GM19240 (cell line): ENCODE results near the gene ZFP62.
"Not testable (repeated sequence)": the region's sequence is repeated elsewhere in the genome, so short reads cannot be mapped to it uniquely, and the experiment has no call there.

Source experiments
- DNase-seq: peaks from one replicate; pipeline ENCODE4 v3.0.0; 2011; ENCODE audit warnings: low spot score; ENCODE audit not compliant: insufficient read length

The ZFP62 gene

GRCh38 chr5:180830253-180831138 lies 30.6 kb downstream of the ZFP62 start:
- DNase-seq: peak; percentile 39

- no peak for DNase-seq
These were observed 31.4 kb downstream of the ZFP62 start for GRCh38 chr5:180829726-180830125.

GRCh38 chr5:180828756-180829531 lies 32.1 kb downstream of the ZFP62 start:
- DNase-seq: not testable (repeated sequence)

GRCh38 chr5:180827374-180827773 lies 33.7 kb downstream of the ZFP62 start:
- DNase-seq: not testable (repeated sequence)

GRCh38 chr5:180825768-180826525 lies 35.1 kb downstream of the ZFP62 start:
- no peak for DNase-seq

GRCh38 chr5:180824630-180825476 lies 36.2 kb downstream of the ZFP62 start:
- DNase-seq: no peak

GRCh38 chr5:180823940-180824629 lies 37.0 kb downstream of the ZFP62 start:
- no peak for DNase-seq

- DNase-seq: no peak
These were observed 37.7 kb downstream of the ZFP62 start for GRCh38 chr5:180823346-180823745.

- no peak for DNase-seq
These were observed 39.5 kb downstream of the ZFP62 start for GRCh38 chr5:180821538-180821937.

GRCh38 chr5:180820788-180821321 lies 40.2 kb downstream of the ZFP62 start:
- DNase-seq: no peak

- DNase-seq: no peak
These were observed 42.3 kb downstream of the ZFP62 start for GRCh38 chr5:180818677-180819341.

- DNase-seq: no peak
These were observed 43.0 kb downstream of the ZFP62 start for GRCh38 chr5:180817893-180818674.

GRCh38 chr5:180816608-180817534 lies 44.2 kb downstream of the ZFP62 start:
- DNase-seq: no peak

GRCh38 chr5:180815293-180815917 lies 45.7 kb downstream of the ZFP62 start:
- no peak for DNase-seq

- no peak for DNase-seq
These were observed 47.7 kb downstream of the ZFP62 start for GRCh38 chr5:180813420-180813819.

- DNase-seq: no peak
These were observed 49.4 kb downstream of the ZFP62 start for GRCh38 chr5:180811623-180812124.
